ENCODE results near the gene GNA12.

GNA12 gene

GRCh38 chr7:2707481-2707880, 136.6 kb downstream of the GNA12 start:
- DNase-seq (ENCODE audit: insufficient read length, low spot score) (no peak), FAIRE-seq (no peak)
- no peak for TF ChIP-seq POLR2A (IDR thresholded peaks at IDR 0.05; ENCODE audit: low read depth, low read length)
- no peak for TF ChIP-seq PAX5 (IDR thresholded peaks at IDR 0.05; ENCODE audit: insufficient read depth, low read length, severe bottlenecking)
- TF ChIP-seq SPI1 (IDR thresholded peaks at IDR 0.05; ENCODE audit: low read depth, low read length) = no peak
- TF ChIP-seq TAF1 (IDR thresholded peaks at IDR 0.05; ENCODE audit: low read depth, low read length) = no peak
- TF ChIP-seq POU2F2 (IDR thresholded peaks at IDR 0.05; ENCODE audit: low read depth, low read length) = no peak
- TF ChIP-seq POLR2AphosphoS5 (IDR thresholded peaks at IDR 0.05; ENCODE audit: low read depth, low read length) = no peak

DNA sequence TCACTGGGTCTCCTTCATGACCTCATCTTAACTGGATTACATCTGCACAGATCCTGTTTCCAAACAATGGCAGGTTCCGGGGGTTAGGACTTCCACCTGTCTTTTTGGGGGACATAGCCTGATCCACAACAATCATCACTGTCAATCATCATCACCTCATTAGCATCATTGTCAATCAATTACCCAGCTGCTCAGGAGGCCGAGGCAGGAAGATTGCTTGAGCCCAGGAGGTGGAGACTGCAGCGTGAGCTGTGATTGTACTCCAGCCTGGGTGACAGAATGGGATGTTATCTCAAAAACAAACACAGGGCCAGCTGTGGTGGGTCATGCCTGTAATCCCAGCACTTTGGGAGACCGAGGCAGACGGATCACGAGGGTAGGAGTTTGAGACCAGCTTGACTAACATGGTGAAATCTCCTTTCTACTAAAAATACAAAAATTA, 137.4 kb downstream of the GNA12 start:
- TF ChIP-seq POLR2AphosphoS5 (IDR thresholded peaks at IDR 0.05; ENCODE audit: low read depth, low read length) = no peak
- TF ChIP-seq TAF1 (IDR thresholded peaks at IDR 0.05; ENCODE audit: low read depth, low read length) = no peak
- no peak for TF ChIP-seq POLR2A (IDR thresholded peaks at IDR 0.05; ENCODE audit: low read depth, low read length)
- no peak for TF ChIP-seq POU2F2 (IDR thresholded peaks at IDR 0.05; ENCODE audit: low read depth, low read length)
- no peak for TF ChIP-seq PAX5 (IDR thresholded peaks at IDR 0.05; ENCODE audit: insufficient read depth, low read length, severe bottlenecking)
- TF ChIP-seq SPI1 (IDR thresholded peaks at IDR 0.05; ENCODE audit: low read depth, low read length) = no peak
- DNase-seq (ENCODE audit: insufficient read length, low spot score) (no peak), FAIRE-seq (no peak)

GRCh38 chr7:2705371-2706096, 138.6 kb downstream of the GNA12 start:
- no peak for DNase-seq (ENCODE audit: insufficient read length, low spot score)
- TF ChIP-seq POLR2A (IDR thresholded peaks at IDR 0.05; ENCODE audit: low read depth, low read length) (no peak), TAF1 (IDR thresholded peaks at IDR 0.05; ENCODE audit: low read depth, low read length) (no peak), SPI1 (IDR thresholded peaks at IDR 0.05; ENCODE audit: low read depth, low read length) (no peak), PAX5 (IDR thresholded peaks at IDR 0.05; ENCODE audit: insufficient read depth, low read length, severe bottlenecking) (no peak), POU2F2 (IDR thresholded peaks at IDR 0.05; ENCODE audit: low read depth, low read length) (no peak), POLR2AphosphoS5 (IDR thresholded peaks at IDR 0.05; ENCODE audit: low read depth, low read length) (no peak)
- no peak for FAIRE-seq

- FAIRE-seq (no peak), DNase-seq (ENCODE audit: insufficient read length, low spot score) (no peak)
Observed at GRCh38 chr7:2702594-2702957, 141.5 kb downstream of the GNA12 start.

GRCh38 chr7:2701832-2702593, 142.1 kb downstream of the GNA12 start:
- FAIRE-seq = peak; percentile 31
- TF ChIP-seq POU2F2 (IDR thresholded peaks at IDR 0.05; ENCODE audit: low read depth, low read length) = no peak
- TF ChIP-seq POLR2A (IDR thresholded peaks at IDR 0.05; ENCODE audit: low read depth, low read length) = no peak
- no peak for TF ChIP-seq POLR2AphosphoS5 (IDR thresholded peaks at IDR 0.05; ENCODE audit: low read depth, low read length)
- no peak for TF ChIP-seq TAF1 (IDR thresholded peaks at IDR 0.05; ENCODE audit: low read depth, low read length)
- TF ChIP-seq PAX5 (IDR thresholded peaks at IDR 0.05; ENCODE audit: insufficient read depth, low read length, severe bottlenecking) = no peak
- DNase-seq (ENCODE audit: insufficient read length, low spot score) = no peak

More at GRCh38 chr7:2702594-2702957, 141.5 kb downstream of the GNA12 start:
- no peak for TF ChIP-seq PAX5 (IDR thresholded peaks at IDR 0.05; ENCODE audit: insufficient read depth, low read length, severe bottlenecking)
- TF ChIP-seq POLR2A (IDR thresholded peaks at IDR 0.05; ENCODE audit: low read depth, low read length) = no peak
- TF ChIP-seq POLR2AphosphoS5 (IDR thresholded peaks at IDR 0.05; ENCODE audit: low read depth, low read length) = no peak
- no peak for TF ChIP-seq SPI1 (IDR thresholded peaks at IDR 0.05; ENCODE audit: low read depth, low read length)
- no peak for TF ChIP-seq POU2F2 (IDR thresholded peaks at IDR 0.05; ENCODE audit: low read depth, low read length)
- TF ChIP-seq TAF1 (IDR thresholded peaks at IDR 0.05; ENCODE audit: low read depth, low read length) = no peak

DNA sequence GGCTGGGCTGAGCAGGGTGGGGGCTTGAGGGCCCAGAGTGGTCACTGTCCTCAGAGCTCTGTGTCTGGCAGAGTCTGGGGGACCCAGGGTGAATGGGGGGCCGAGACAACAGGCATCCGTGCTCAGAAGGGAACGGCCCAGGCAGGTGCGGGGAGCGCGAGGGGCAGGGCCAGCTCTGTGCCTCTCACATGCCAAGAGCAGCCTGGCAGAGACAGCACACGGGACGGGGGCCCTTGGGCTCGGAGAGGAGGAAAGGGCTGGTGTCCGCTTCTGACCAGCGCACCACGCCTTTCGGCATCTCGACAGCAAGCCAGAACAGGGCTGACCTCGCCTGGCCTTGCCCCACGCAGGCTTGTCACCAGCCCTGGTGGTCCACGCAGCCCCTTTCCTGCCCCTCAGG, 142.7 kb downstream of the GNA12 start:
- DNase-seq (ENCODE audit: insufficient read length, low spot score) = no peak
- no peak for TF ChIP-seq POLR2A (IDR thresholded peaks at IDR 0.05; ENCODE audit: low read depth, low read length)
- no peak for TF ChIP-seq TAF1 (IDR thresholded peaks at IDR 0.05; ENCODE audit: low read depth, low read length)
- no peak for TF ChIP-seq POLR2AphosphoS5 (IDR thresholded peaks at IDR 0.05; ENCODE audit: low read depth, low read length)
- TF ChIP-seq POU2F2 (IDR thresholded peaks at IDR 0.05; ENCODE audit: low read depth, low read length) = no peak
- no peak for TF ChIP-seq PAX5 (IDR thresholded peaks at IDR 0.05; ENCODE audit: insufficient read depth, low read length, severe bottlenecking)
- no peak for TF ChIP-seq SPI1 (IDR thresholded peaks at IDR 0.05; ENCODE audit: low read depth, low read length)
- FAIRE-seq = no peak

DNA sequence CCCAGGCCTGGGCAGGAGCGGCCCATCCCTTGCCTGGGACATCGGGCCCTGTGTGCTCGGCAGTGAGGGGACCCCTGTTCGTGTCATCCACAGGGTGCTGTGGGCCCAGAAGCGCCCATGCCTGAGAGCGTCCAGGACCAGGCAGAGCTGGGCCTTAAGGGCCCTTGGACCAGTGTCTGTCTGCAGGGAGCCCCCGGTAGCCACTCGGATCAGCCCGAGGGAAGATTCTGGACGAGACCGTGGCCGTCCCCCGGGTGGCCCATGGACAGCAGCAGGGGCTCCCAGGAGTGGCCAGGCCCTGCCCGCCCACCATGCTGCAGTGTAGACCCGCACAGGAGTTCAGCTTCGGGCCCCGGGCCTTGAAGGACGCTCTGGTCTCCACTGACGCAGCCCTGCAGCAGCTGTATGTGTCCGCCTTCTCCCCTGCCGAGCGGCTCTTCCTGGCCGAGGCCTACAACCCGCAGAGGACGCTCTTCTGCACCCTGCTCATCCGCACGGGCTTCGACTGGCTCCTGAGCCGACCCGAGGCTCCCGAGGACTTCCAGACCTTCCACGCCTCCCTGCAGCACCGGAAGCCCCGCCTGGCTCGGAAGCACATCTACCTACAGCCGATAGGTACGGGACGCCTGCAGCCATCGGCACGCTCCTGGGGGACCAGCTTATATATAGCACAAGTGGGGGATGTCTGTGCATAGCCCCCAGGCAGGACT, 143.8 kb downstream of the GNA12 start:
- DNase-seq (ENCODE audit: insufficient read length, low spot score) (no peak), FAIRE-seq (no peak)
- TF ChIP-seq POLR2AphosphoS5 (IDR thresholded peaks at IDR 0.05; ENCODE audit: low read depth, low read length) (no peak), TAF1 (IDR thresholded peaks at IDR 0.05; ENCODE audit: low read depth, low read length) (no peak), PAX5 (IDR thresholded peaks at IDR 0.05; ENCODE audit: insufficient read depth, low read length, severe bottlenecking) (no peak), POU2F2 (IDR thresholded peaks at IDR 0.05; ENCODE audit: low read depth, low read length) (no peak), POLR2A (IDR thresholded peaks at IDR 0.05; ENCODE audit: low read depth, low read length) (no peak), SPI1 (IDR thresholded peaks at IDR 0.05; ENCODE audit: low read depth, low read length) (no peak)

DNA sequence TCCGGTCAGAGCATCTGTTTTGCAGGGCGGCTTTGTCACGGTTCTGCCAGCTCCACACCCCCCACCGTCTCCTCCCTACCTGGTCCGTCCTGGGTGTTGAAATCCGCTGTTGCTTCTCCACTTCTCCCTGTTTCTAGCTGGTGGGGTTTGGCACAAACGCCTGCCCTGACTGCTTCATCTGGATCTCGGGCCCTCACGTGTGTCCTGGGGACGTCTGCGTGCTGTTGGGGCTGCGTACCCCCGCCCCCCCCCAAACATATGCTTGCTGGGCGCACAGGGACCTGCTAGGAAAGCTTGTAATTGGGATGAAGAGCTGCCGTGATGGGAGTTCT, 144.9 kb downstream of the GNA12 start:
- DNase-seq (ENCODE audit: insufficient read length, low spot score) (no peak), FAIRE-seq (no peak)
- no peak for TF ChIP-seq PAX5 (IDR thresholded peaks at IDR 0.05; ENCODE audit: insufficient read depth, low read length, severe bottlenecking)
- no peak for TF ChIP-seq POLR2A (IDR thresholded peaks at IDR 0.05; ENCODE audit: low read depth, low read length)
- no peak for TF ChIP-seq SPI1 (IDR thresholded peaks at IDR 0.05; ENCODE audit: low read depth, low read length)
- no peak for TF ChIP-seq POLR2AphosphoS5 (IDR thresholded peaks at IDR 0.05; ENCODE audit: low read depth, low read length)
- no peak for TF ChIP-seq POU2F2 (IDR thresholded peaks at IDR 0.05; ENCODE audit: low read depth, low read length)
- TF ChIP-seq TAF1 (IDR thresholded peaks at IDR 0.05; ENCODE audit: low read depth, low read length) = no peak

Data from GM12891 (cell line).